Astrocyte (in vitro differentiated cells and primary cell): Measurements from ENCODE around the gene KCNJ16. TPM values are rescaled to one million over a fixed set of nuclear protein-coding genes. Genes with fewer than 3 reads are reported as not detected.

Experiments
- DNase-seq: peaks from one replicate; pipeline ENCODE4 v3.0.0-alpha.2; 2010; ENCODE audit warnings: low read depth
- FAIRE-seq: peaks from 2 replicates; lab custom pipeline; 2011; peaks lifted over from hg19 to GRCh38; lab: Jason Lieb, UNC
- H2AFZ ChIP-seq: 2 replicates; pipeline ENCODE4 v1.6.0; 2012; ENCODE audit warnings: low read depth, low read length, inconsistent platforms
- H3K27ac ChIP-seq: 2 replicates; pipeline ENCODE4 v1.5.1; 2011; ENCODE audit warnings: low read depth, low read length, inconsistent platforms
- H3K27me3 ChIP-seq: 2 replicates; pipeline ENCODE4 v1.6.0; 2011; ENCODE audit warnings: low read length, inconsistent platforms; ENCODE audit not compliant: insufficient read depth
- H3K36me3 ChIP-seq: 2 replicates; pipeline ENCODE4 v1.5.1; 2011; ENCODE audit warnings: low read length, inconsistent platforms; ENCODE audit not compliant: insufficient read depth
- H3K4me1 ChIP-seq: 2 replicates; pipeline ENCODE4 v1.5.1; 2011; ENCODE audit warnings: low read length, inconsistent platforms; ENCODE audit not compliant: insufficient read depth
- H3K4me2 ChIP-seq: 2 replicates; pipeline ENCODE4 v1.6.0; 2012; ENCODE audit warnings: low read length, inconsistent platforms
- H3K4me3 ChIP-seq: 2 replicates; pipeline ENCODE4 v1.5.1; 2011; ENCODE audit warnings: low read depth, mild to moderate bottlenecking, low read length, inconsistent platforms; ENCODE audit not compliant: insufficient read depth
- H3K79me2 ChIP-seq: 2 replicates; pipeline ENCODE4 v1.6.0; 2012; ENCODE audit warnings: mild to moderate bottlenecking, low read length, inconsistent platforms; ENCODE audit not compliant: insufficient read depth
- H3K9ac ChIP-seq: 2 replicates; pipeline ENCODE4 v1.6.0; 2012; ENCODE audit warnings: mild to moderate bottlenecking, low read length, inconsistent platforms
- H3K9me3 ChIP-seq: 2 replicates; pipeline ENCODE4 v1.5.1; 2012; ENCODE audit warnings: low read depth, mild to moderate bottlenecking, low read length, inconsistent platforms; ENCODE audit not compliant: insufficient read depth
- H4K20me1 ChIP-seq: 2 replicates; pipeline ENCODE4 v1.6.0; 2012; ENCODE audit warnings: low read length, inconsistent platforms; ENCODE audit not compliant: insufficient read depth
- H3K27ac Mint-ChIP-seq: one replicate; pipeline ENCODE4 v1.8.0; 2021; ENCODE audit warnings: mild to moderate bottlenecking, mixed read lengths; ENCODE audit not compliant: unreplicated experiment
- H3K27me3 Mint-ChIP-seq: one replicate; pipeline ENCODE4 v1.8.0; 2021; ENCODE audit warnings: low read depth, mixed read lengths; ENCODE audit not compliant: unreplicated experiment
- H3K36me3 Mint-ChIP-seq: one replicate; pipeline ENCODE4 v1.8.0; 2021; ENCODE audit warnings: low read depth, mixed read lengths; ENCODE audit not compliant: unreplicated experiment
- H3K4me1 Mint-ChIP-seq: one replicate; pipeline ENCODE4 v1.8.0; 2021; ENCODE audit warnings: low read depth, mixed read lengths; ENCODE audit not compliant: unreplicated experiment
- H3K4me3 Mint-ChIP-seq: one replicate; pipeline ENCODE4 v1.8.0; 2021; ENCODE audit warnings: mild to moderate bottlenecking, moderate library complexity, mixed read lengths; ENCODE audit not compliant: unreplicated experiment
- H3K9me3 Mint-ChIP-seq: one replicate; pipeline ENCODE4 v1.8.0; 2021; ENCODE audit warnings: mild to moderate bottlenecking, mixed read lengths; ENCODE audit not compliant: unreplicated experiment
- CTCF ChIP-seq: IDR thresholded peaks from 2 replicates; pipeline ENCODE4 v1.5.1; 2011; ENCODE audit warnings: low read depth, mild to moderate bottlenecking, inconsistent platforms, low read length, moderate library complexity; ENCODE audit not compliant: insufficient read depth
- EZH2 ChIP-seq: IDR thresholded peaks from 2 replicates; pipeline ENCODE4 v1.6.1; 2012; ENCODE audit warnings: mild to moderate bottlenecking, low read length, inconsistent platforms; ENCODE audit not compliant: insufficient read depth
- total RNA-seq: library from RNA; stranded (reverse); gene quantifications from 2 replicates; pipeline ENCODE4 v1.2.1, GENCODE V29; 2021

KCNJ16 gene
- total RNA-seq, 1 donor from 2014 or later: 0.73 TPM

- Histone ChIP-seq H3K4me1 (no peaks in the 10 kb centered on the region), H3K9me3 (no peaks in the 10 kb centered on the region), H3K27me3 (no peaks in the 10 kb centered on the region), H3K9ac (no peak overlapping the region), H3K4me3 (no peak overlapping the region), H3K4me2 (no peak overlapping the region), H3K36me3 (no peaks in the 10 kb centered on the region), H2AFZ (no peak overlapping the region), H3K79me2 (no peaks in the 10 kb centered on the region), H4K20me1 (no peaks in the 10 kb centered on the region), H3K27ac (no peak overlapping the region)
- TF ChIP-seq EZH2: no peak
- TF ChIP-seq CTCF: no peak
- H3K27me3 Mint-ChIP-seq: no peaks in the 10 kb centered on the region
- FAIRE-seq (no peak), DNase-seq (no peak)
- no peak overlapping the region for H3K4me3 Mint-ChIP-seq
- no peaks in the 10 kb centered on the region for H3K36me3 Mint-ChIP-seq
- peaks cover 22% of the 10 kb centered on the region for H3K4me1 Mint-ChIP-seq
- no peak overlapping the region for H3K27ac Mint-ChIP-seq
- no peaks in the 10 kb centered on the region for H3K9me3 Mint-ChIP-seq
These were observed 7.9 kb upstream of the KCNJ16 start for GRCh38 chr17:70067134-70067533.

DNA sequence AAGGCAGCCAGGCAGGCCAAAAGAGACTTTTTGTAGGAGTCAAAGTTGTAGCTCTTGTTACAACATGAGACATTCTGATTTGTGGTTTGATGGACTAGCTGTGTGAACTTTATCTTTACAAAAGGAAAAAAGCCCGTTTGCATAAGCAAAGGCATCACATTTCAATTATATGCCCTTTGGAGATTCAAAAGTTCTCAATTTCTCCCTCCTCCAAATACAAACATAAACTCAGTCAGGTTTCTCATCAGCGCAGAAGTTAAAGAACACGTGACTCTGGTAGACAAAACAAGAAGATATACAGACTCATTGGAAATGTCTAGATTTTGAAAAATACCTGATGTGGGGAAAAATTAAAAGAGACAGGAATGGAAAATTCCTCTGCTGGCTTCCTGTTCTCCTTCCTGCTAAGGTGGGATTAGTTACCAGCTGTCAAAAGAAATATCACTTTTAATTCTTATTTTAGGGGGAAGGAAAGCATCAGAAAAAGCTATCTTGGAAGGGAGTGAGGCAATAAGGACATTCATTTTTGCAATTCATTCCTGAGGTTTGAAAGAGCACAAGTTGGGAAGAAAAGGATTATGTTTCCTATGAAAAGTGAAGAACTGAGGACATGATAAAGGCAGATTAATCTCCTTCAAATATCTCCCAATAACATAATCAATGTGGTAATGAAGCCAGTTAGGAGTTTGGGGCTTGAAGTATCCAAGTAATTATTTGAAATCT, 4.6 kb upstream of the KCNJ16 start:
- FAIRE-seq: no peak

More for the DNA sequence above, 4.6 kb upstream of the KCNJ16 start:
- Histone ChIP-seq H3K4me2 (no peak overlapping the region), H3K9me3 (no peaks in the 10 kb centered on the region), H3K4me1 (no peaks in the 10 kb centered on the region), H2AFZ (no peak overlapping the region), H4K20me1 (no peaks in the 10 kb centered on the region), H3K36me3 (no peaks in the 10 kb centered on the region), H3K27ac (no peak overlapping the region), H3K9ac (no peak overlapping the region), H3K4me3 (no peak overlapping the region), H3K27me3 (no peaks in the 10 kb centered on the region), H3K79me2 (no peaks in the 10 kb centered on the region)
- H3K4me1 Mint-ChIP-seq: peaks cover 29% of the 10 kb centered on the region
- no peaks in the 10 kb centered on the region for H3K27me3 Mint-ChIP-seq
- no peak overlapping the region for H3K4me3 Mint-ChIP-seq
- H3K36me3 Mint-ChIP-seq: no peaks in the 10 kb centered on the region
- H3K9me3 Mint-ChIP-seq: no peaks in the 10 kb centered on the region
- TF ChIP-seq EZH2 (no peak), CTCF (no peak)
- H3K27ac Mint-ChIP-seq: no peak overlapping the region
- DNase-seq: peak; percentile 27
